ENCODE measurements around the gene SYNE2.

- TF ChIP-seq CTCF (IDR thresholded peaks at IDR 0.05; ENCODE audit: low read depth, low read length, poor library complexity, severe bottlenecking) (no peak), EZH2phosphoT487 (IDR thresholded peaks at IDR 0.05; ENCODE audit: borderline replicate concordance, low read length) (no peak)
Measured at GRCh38 chr14:64049616-64050381, 197.0 kb downstream of the SYNE2 start.
